GM19035 (cell line): Measurements from ENCODE around the gene STK24.

Experiments used
- ATAC-seq: cut with Tn5 transposase; IDR thresholded peaks from one replicate; pipeline ENCODE4 v1.9.1; 2021; ENCODE audit not compliant: unreplicated experiment

The STK24 gene

GRCh38 chr13:98441056-98441676 is 135.7 kb downstream of the STK24 start:
- ATAC-seq, result no peak

- no peak for ATAC-seq
Observed at GRCh38 chr13:98440390-98441055, 136.4 kb downstream of the STK24 start.

- ATAC-seq, result no peak
Observed at GRCh38 chr13:98439896-98440295, 137.0 kb downstream of the STK24 start.

- no peak for ATAC-seq
Observed at GRCh38 chr13:98439126-98439828, 137.6 kb downstream of the STK24 start.

GRCh38 chr13:98438246-98439125 is 138.4 kb downstream of the STK24 start:
- ATAC-seq, result no peak

GRCh38 chr13:98436233-98436910 is 140.5 kb downstream of the STK24 start:
- ATAC-seq, result no peak

- ATAC-seq, result no peak
Observed at GRCh38 chr13:98435376-98435775, 141.5 kb downstream of the STK24 start.

- ATAC-seq, result no peak
Observed at GRCh38 chr13:98434060-98434459, 142.8 kb downstream of the STK24 start.

GRCh38 chr13:98433654-98434053 is 143.3 kb downstream of the STK24 start:
- ATAC-seq, result no peak

GRCh38 chr13:98432638-98433037 is 144.3 kb downstream of the STK24 start:
- no peak for ATAC-seq

GRCh38 chr13:98429977-98430736 is 146.8 kb downstream of the STK24 start:
- no peak for ATAC-seq

- no peak for ATAC-seq
Observed at GRCh38 chr13:98429531-98429930, 147.4 kb downstream of the STK24 start.

GRCh38 chr13:98429081-98429480 is 147.8 kb downstream of the STK24 start:
- no peak for ATAC-seq

- no peak for ATAC-seq
Observed at GRCh38 chr13:98428256-98428966, 148.5 kb downstream of the STK24 start.

GRCh38 chr13:98427331-98427995 is 149.4 kb downstream of the STK24 start:
- ATAC-seq, result no peak

- ATAC-seq, result no peak
Observed at GRCh38 chr13:98423417-98423816, 153.5 kb downstream of the STK24 start.

GRCh38 chr13:98422046-98422445 is 154.9 kb downstream of the STK24 start:
- ATAC-seq, result no peak

- ATAC-seq, result no peak
Observed at GRCh38 chr13:98420554-98421175, 156.2 kb downstream of the STK24 start.
